GM12875 (cell line): ENCODE results near the gene ZDHHC11B.
"Not testable (repeated sequence)": the region's sequence is repeated elsewhere in the genome, so short reads cannot be mapped to it uniquely, and the experiment has no call there.

Experiments used
- H3K4me3 ChIP-seq: one replicate; pipeline ENCODE4 v1.5.1; 2011; ENCODE audit warnings: low read depth, low read length, control low read depth
- TF ChIP-seq, protein P1 (sequence below): IDR thresholded peaks from 2 replicates; pipeline ENCODE4 v1.5.1; 2011; ENCODE audit warnings: low read depth, mild to moderate bottlenecking, control low read depth, inconsistent platforms, low read length, moderate library complexity, borderline replicate concordance; ENCODE audit not compliant: insufficient read depth

Gene ZDHHC11B, protein sequence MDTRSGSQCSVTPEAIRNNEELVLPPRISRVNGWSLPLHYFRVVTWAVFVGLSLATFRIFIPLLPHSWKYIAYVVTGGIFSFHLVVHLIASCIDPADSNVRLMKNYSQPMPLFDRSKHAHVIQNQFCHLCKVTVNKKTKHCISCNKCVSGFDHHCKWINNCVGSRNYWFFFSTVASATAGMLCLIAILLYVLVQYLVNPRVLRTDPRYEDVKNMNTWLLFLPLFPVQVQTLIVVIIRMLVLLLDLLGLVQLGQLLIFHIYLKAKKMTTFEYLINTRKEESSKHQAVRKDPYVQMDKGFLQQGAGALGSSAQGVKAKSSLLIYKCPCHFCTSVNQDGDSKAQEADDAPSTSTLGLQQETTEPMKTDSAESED

DNA sequence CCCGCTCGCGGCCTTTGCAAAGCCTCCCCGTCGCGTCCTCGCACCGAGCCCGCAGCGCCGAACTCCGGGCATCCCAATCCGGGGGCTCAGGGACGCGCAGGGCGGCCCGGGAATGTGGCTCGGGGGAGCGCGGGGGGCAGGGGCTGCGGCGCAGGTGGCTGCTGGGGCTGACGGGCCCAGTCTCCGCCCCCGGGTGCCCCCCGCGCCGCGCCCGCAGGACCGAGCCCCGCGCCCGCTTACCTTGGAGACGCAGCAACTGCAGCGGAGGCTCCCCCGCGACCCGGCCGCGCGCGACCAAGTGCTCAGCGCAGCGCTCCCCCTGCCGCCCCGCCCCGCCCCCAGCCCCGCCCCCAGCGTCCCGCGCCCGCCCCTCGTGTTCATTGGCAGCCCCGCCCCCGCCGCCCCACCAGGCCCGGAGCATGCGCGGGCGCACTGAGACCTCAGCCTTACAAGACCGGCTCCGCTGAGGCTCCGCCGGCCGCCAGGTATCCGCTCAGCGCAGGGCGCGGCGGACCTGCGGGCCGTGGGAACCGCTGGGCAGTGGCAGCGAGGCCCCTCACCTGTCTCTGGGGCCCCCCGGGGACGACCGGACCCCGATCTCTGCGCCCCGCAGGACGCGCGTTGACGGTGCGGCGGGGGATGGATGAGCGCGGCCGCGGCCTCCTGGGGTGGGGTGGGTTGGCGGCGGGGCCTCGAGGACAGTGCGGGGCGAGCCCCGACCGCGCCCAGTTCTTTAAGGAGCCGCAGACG lies at the start of gene ZDHHC11B:
ZDHHC11B (minus strand) TSS at position 302 of the 750 bp plus-strand sequence. CDS start 17,810 bp downstream, outside the sequence.
- peak within 1 kb of the TSS; percentile 15 for H3K4me3 ChIP-seq

DNA sequence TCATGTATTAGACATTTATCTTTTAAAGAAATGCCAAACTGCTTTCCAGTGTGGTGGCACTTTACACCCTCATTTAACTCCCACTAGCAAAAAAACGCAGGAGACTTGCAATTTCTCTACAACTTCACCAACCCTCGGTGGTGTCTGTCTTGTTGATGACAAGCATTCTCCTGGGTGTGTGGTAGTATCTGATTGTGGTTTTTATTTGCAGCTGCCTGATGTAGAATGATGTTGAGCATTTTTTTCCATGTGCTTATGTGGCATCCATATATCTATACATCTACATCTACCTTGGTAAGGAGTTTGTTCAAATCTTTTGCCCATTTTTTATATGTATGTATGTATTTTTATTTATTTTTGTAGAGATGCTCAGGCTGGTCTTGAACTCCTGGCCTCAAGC lies 49.5 kb upstream of the ZDHHC11B start:
- H3K4me3 ChIP-seq = not testable (repeated sequence)

DNA sequence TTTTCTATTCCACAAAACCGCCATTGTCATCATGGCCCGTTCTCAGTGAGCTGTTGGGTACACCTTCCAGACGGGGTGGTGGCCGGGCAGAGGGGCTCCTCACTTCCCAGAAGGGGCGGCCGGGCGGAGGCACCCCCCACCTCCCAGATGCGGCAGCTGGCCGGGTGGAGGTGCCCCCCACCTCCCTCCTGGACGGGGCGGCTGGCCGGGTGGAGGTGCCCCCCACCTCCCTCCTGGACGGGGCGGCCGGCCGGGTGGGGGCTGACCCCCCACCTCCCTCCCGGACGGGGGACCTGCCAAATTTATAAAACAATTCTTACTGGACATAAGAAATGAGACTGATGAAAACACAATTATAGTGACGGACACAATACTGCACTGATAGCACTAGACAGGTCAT lies 43.7 kb upstream of the ZDHHC11B start:
- H3K4me3 ChIP-seq = not testable (repeated sequence)

DNA sequence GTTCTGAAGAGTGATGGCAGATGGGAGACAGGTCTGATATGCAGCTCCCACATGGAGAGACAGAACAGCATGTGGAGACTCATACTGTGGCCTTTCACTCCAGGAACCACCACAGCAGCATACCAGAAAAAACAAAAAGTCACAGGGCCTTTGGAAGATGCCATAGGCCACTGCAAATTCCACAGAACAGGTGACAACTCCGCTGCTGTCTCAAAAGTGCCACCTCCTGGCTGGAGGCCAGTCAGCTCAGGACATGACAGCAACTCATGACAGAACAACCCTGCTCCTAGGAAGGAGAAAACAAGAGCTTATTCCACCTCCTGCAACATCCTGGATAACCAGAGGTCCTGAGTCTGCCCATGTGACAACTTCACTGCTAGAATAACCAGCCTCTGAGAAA lies 41.0 kb upstream of the ZDHHC11B start:
- H3K4me3 ChIP-seq = not testable (repeated sequence)

DNA sequence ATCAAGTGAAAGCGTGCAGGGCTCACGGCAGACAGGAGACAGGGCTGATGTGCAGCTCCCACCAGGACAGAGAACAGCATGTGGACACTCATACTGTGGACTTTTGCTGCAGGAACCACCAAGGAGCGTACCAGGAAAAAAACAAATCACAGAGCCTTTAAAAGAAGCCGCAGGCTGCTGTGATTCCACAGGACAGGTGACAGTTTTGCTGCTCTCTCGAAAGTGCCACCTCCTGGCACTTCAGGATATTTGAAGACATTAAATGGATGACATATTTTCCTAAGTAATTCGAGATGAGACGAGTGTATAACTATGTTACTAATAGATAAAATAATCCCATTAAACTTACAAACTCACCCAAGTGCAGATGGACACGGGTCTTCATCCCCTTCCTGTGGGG lies 37.0 kb upstream of the ZDHHC11B start:
- TF ChIP-seq, protein P1, sequence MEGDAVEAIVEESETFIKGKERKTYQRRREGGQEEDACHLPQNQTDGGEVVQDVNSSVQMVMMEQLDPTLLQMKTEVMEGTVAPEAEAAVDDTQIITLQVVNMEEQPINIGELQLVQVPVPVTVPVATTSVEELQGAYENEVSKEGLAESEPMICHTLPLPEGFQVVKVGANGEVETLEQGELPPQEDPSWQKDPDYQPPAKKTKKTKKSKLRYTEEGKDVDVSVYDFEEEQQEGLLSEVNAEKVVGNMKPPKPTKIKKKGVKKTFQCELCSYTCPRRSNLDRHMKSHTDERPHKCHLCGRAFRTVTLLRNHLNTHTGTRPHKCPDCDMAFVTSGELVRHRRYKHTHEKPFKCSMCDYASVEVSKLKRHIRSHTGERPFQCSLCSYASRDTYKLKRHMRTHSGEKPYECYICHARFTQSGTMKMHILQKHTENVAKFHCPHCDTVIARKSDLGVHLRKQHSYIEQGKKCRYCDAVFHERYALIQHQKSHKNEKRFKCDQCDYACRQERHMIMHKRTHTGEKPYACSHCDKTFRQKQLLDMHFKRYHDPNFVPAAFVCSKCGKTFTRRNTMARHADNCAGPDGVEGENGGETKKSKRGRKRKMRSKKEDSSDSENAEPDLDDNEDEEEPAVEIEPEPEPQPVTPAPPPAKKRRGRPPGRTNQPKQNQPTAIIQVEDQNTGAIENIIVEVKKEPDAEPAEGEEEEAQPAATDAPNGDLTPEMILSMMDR = no peak
- H3K4me3 ChIP-seq = no peak overlapping the region

DNA sequence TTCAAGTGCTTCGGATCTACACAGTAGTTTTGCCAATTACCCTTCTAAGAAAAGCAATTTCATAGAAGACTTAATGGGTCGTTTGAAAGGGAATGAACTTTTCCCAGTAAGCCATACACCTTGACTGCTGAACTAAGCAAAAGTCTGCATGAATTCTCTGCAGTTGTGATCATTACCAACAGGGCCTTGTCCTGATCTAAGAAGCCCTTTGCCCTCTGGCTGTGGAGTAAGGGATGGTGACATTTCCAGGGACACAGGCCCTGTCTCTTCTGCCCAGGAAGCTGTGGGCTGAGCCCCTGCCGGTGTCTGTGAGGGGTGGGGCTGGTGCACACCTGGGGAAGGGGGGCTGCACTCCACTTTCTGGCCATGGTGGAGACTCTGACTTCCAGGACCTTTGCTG lies 35.7 kb upstream of the ZDHHC11B start:
- TF ChIP-seq, protein P1 = no peak
- H3K4me3 ChIP-seq = no peak overlapping the region

DNA sequence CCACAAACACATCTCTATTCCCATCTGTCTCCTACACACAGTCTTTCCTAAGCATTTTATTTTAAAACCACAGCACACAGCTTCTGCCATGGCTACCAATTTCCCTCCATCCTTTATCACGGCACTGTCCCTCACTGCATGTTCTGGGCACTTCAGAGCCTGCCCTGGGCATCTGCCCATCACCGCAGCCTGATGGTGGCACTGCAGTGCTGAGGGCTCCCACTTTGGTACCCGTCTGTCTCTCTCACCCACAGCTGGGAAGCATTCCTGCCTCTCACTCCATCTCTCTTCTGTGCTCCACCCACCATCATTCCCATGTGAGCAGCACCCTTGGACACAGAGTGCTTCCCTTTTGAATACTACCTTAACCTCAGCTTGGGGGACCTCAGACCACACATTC lies 34.5 kb upstream of the ZDHHC11B start:
- TF ChIP-seq, protein P1 = no peak
- no peak overlapping the region for H3K4me3 ChIP-seq

DNA sequence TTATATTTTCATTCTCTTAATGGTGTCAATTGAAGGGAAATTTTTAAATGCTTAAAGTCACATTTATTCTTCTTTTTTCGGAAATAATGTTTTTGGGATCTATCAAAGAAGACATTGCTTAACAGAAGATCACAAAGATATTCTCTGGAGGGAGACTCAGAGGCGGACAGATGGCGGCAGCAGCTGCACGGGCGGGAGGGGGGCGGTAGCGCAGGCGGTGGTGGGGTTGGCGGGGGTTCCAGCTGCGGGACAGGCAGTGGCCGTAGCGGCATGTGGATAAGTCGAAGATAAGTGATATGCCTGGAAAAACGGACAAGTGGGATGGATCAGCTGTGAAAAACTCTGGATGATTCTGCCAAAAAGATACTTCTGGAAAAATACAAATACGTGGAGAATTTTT lies 31.6 kb upstream of the ZDHHC11B start:
- TF ChIP-seq, protein P1 = no peak
- no peak overlapping the region for H3K4me3 ChIP-seq

DNA sequence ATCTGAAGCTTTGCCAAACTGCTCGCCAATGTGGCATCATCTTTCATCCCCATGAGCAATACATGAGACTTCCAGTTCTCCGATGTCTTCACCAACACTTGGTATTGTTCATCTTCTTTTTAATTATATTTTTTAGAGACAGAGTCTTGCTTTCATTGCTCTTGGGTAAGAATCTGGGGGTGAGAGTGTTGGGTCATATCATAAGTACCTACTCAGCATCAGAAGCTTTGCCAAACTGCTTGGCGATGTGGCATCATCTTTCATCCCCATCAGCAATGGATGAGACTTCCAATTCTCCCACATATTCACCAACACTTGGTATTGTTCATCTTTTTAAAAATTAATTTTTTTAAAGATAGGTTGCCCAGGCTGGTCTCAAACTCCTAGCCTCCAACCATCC lies 30.9 kb upstream of the ZDHHC11B start:
- TF ChIP-seq, protein P1 = no peak
- H3K4me3 ChIP-seq = no peak overlapping the region

DNA sequence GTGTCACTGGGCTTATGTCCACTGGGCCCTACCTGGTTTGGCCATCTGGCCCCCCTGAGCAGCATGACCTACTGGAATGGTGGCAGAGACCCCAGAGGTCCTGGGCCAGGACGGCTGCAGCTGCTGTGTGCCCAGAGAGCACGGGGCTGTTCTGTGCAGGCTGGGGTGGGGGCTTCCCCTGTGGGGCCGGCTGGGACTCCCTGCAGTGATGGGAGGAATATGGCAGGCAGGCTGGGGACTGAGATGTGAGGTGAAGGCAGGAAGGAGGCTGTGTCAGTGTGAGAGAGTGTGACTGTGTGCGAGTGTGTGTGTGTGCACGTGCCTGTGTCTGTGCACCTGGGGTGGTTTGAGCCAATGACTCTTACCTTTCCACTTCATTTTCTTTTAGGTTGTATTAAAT lies 29.0 kb upstream of the ZDHHC11B start:
- H3K4me3 ChIP-seq = not testable (repeated sequence)

DNA sequence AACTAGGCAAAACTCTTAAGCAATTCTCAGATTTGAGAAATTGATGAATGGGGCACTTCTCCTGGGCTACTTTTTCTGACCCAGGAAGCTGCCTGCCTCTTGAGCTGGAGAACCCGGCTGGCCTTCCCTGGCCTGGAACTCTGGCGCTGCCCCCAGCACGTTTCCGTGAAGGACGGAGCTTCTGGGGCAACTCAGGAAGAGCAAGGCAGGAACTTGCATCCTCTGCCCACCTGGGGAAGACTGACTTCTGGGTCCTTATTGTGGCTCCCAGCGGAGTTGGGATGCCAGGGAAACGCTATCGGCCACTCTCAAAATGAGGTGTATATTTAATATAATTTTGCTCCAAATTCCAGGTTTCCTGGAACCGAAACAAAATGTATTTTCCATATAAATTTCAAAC lies 26.9 kb upstream of the ZDHHC11B start:
- H3K4me3 ChIP-seq = not testable (repeated sequence)

DNA sequence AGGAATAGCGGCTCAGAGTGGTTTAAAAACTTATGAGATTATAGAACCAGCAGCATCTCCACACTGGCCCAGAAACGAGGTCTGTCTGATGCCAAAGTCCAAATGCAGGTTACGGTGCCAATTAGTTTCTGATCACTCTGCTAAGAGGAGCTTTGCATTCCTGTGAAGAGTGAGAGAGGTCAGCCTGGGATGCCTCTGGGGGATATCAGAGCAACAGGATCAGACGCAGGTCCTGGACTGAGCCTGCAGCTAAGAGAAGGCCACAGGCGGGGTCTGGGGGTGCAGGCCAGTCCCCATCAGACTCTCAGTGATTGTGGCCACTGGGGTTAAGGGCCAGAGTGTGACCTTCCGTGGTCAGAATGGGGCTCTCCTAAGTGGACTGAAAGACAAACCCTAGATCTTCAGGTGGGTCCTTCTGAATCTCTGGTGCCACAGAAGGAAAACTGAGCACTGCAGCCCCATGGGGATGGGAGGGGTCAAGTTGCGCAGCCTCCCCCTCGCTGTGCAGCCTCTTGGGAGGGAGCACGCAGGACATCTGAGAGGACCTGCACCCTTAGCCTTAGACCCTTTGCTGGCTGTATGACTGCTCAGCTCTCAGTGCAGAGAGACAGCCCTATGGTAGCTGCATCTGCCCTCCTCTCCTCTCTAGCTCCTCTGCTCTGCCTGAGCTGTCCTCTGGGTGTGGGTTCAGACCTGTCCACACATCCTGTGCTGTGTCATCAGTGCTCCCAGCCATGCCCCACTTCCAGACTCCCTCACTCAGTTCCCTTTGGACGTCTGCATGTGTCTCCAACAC lies 23.4 kb upstream of the ZDHHC11B start:
- not testable (repeated sequence) for H3K4me3 ChIP-seq
